KOPT-K1 (cell line): ENCODE data around the gene EPB41L5.
"Not testable (repeated sequence)": the region's sequence is repeated elsewhere in the genome, so short reads cannot be mapped to it uniquely, and the experiment has no call there.

Experiments used
- H3K27ac ChIP-seq: fragments of 200-600 bp; sonication (generic); 2 replicates; pipeline ENCODE4 v1.5.1; 2016; ENCODE audit warnings: antibody characterized with exemption, mild to moderate bottlenecking, low read depth, low read length; ENCODE audit not compliant: poor library complexity, severe bottlenecking
- H3K36me3 ChIP-seq: fragments of 200-600 bp; sonication (generic); 2 replicates; pipeline ENCODE4 v1.5.1; 2017; ENCODE audit warnings: antibody characterized with exemption, mild to moderate bottlenecking, low read length, moderate library complexity; ENCODE audit not compliant: insufficient read depth
- H3K9me3 ChIP-seq: fragments of 200-600 bp; sonication (generic); 2 replicates; pipeline ENCODE4 v1.5.1; 2017; ENCODE audit warnings: antibody characterized with exemption, low read length, mild to moderate bottlenecking; ENCODE audit not compliant: insufficient read depth, poor library complexity, severe bottlenecking

Gene EPB41L5

DNA sequence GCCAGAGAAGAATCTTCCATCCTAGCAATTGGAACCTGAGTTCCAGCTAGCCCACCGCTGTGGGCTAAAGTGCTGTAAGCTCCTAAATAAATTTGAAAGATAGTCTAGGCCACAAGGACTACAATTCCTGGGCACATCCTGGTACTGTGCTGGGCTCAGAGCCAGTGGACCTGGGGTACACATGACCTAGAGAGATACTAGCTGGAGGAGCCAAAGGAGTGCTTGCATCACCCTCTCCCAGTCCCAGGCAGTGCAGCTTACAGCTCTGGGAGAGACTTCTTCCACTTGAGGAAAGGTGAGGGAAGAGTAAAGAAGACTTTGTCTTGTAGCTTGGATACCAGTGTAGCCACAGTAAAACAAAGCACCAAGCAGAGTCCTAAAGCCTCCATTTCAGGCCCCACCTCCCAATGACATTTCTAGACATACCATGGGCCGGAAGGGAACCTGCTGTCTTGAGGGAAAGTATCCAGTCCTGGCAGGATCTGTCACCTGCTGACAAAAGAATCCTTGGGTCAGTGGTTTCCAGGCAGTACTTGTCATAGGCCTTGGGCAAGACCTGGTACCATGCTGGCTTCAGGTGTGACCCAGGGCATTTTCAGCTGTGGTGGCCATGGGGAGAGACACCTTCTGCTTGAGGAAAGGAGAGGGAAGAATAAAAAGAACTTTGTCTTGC lies 120.8 kb downstream of the EPB41L5 start:
- peaks cover 12% of the 10 kb centered on the region for H3K9me3 ChIP-seq
- no peak overlapping the region for H3K27ac ChIP-seq
- peaks cover 29% of the 10 kb centered on the region for H3K36me3 ChIP-seq

DNA sequence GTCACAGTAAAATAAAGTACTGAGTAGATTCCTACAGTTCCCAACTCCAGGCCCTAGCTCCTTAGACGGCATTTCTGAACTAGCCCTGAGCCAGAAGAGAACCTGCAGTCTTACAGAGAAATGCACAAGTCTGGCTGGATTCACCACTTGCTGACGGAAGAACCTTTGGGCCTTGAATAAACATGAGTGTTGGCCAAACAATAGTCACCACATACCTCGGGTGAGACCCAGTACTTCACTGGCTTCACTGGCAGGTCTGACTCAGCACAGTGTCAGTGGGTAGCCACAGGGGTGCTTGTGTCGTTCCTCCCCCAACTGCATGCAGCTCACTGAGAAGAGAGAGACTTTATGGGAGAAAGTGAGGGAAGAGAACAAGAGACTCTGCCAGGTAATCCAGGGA lies 121.4 kb downstream of the EPB41L5 start:
- Histone ChIP-seq H3K27ac (no peak overlapping the region), H3K9me3 (peaks cover 12% of the 10 kb centered on the region)

DNA sequence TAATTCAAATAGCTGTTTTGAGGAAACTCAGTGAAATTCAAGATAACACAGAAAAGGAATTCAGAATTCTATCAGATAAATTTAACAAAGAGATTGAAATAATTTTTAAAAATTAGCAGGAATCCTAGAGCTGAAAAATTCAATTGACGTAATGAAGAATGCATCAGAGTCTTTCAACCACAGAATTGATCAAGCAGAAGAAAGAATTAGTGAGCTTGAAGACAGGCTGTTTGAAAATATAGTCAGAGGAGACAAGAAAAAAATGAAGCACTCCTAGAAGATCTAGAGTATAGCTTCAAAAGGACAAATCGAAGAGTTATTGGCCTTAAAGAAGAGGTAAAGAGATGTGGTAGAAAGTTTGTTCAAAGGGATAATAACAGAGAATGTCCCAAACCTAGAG lies 122.1 kb downstream of the EPB41L5 start:
- not testable (repeated sequence) for H3K27ac ChIP-seq
- Histone ChIP-seq H3K9me3 (peaks cover 12% of the 10 kb centered on the region), H3K36me3 (peaks cover 29% of the 10 kb centered on the region)

More for the DNA sequence above, 121.4 kb downstream of the EPB41L5 start:
- peaks cover 29% of the 10 kb centered on the region for H3K36me3 ChIP-seq

GRCh38 chr2:120140866-120141265 lies 128.0 kb downstream of the EPB41L5 start:
- no peak overlapping the region for H3K27ac ChIP-seq
- peaks cover 6% of the 10 kb centered on the region for H3K36me3 ChIP-seq
- H3K9me3 ChIP-seq = no peaks in the 10 kb centered on the region

GRCh38 chr2:120141300-120142069 lies 128.6 kb downstream of the EPB41L5 start:
- H3K27ac ChIP-seq = no peak overlapping the region
- peaks cover 8% of the 10 kb centered on the region for H3K36me3 ChIP-seq
- no peaks in the 10 kb centered on the region for H3K9me3 ChIP-seq

DNA sequence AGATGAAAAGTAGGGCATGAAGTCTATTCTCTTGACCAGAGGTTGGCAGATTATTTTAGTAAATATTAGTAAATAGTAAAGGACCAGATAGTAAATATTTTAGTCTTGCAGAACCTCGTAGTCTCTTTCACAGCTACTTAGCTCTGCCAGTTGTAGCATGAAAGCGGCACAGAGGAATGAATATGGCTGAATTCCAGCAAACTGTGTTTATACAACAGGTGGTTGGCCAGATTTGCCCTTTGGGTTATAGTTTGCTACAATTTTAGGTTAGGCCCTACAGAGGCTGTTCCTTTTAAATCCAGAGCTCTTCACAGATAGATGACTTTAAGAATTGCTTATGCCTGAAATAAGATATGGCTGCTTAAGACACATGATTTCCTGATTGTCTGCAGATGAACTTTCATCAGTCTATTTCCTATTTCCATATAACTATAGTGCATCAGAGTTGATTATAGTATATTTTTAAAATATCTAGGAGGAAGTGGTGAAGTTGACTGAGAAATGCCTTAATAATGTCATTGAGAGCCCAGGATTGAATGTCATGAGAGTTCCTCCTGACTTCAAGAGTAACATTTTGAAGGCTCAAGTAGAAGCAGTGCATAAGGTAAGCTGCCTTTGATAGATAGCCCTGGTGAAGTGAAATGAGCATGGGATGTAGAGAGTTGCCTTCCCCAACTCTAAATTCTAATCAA lies 129.8 kb downstream of the EPB41L5 start:
- Histone ChIP-seq H3K9me3 (no peaks in the 10 kb centered on the region), H3K27ac (no peak overlapping the region), H3K36me3 (peaks cover 11% of the 10 kb centered on the region; the same call in 1 of the 2 replicates)

DNA sequence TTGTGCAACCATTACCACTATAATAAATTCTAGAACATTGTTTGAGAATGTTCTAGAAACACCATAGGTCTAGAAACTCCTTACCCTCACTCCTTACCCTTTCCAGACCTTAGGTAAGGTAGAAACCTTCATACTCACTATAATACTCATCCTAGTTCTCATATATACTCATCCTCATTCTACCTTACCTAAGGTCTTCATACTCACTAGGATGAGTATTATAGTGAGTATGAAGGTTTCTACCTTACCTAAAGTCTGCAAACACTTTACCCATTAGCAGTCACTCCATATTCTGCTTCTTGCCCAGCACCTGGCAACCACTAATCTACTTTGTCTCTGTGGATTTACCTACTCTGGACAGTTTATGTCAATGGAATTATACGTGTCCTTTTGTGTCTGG lies 135.4 kb downstream of the EPB41L5 start:
- H3K27ac ChIP-seq = no peak overlapping the region
- H3K9me3 ChIP-seq = peaks cover 19% of the 10 kb centered on the region
- peaks cover 17% of the 10 kb centered on the region for H3K36me3 ChIP-seq

- Histone ChIP-seq H3K27ac (no peak overlapping the region), H3K9me3 (peaks cover 19% of the 10 kb centered on the region), H3K36me3 (peaks cover 15% of the 10 kb centered on the region)
Measured at GRCh38 chr2:120148669-120149068, 135.8 kb downstream of the EPB41L5 start.

DNA sequence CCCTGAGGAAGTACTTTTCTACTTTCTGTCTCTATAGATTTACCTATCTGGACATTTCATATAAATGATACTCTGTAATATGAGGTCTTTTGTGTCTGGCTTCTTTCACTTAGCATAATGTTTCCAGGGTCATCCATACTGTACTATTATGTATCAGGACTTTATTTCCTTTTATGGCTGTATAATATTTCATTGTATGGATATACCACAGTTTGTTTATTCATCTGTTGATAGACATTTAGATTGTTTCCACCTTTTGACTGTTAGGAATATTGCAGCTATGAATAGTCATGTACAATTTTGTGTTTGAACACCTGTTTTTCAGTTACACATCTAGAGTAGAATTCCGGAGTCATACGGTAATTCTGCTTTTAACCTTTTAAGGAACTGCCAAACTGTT lies 136.5 kb downstream of the EPB41L5 start:
- H3K27ac ChIP-seq = no peak overlapping the region

DNA sequence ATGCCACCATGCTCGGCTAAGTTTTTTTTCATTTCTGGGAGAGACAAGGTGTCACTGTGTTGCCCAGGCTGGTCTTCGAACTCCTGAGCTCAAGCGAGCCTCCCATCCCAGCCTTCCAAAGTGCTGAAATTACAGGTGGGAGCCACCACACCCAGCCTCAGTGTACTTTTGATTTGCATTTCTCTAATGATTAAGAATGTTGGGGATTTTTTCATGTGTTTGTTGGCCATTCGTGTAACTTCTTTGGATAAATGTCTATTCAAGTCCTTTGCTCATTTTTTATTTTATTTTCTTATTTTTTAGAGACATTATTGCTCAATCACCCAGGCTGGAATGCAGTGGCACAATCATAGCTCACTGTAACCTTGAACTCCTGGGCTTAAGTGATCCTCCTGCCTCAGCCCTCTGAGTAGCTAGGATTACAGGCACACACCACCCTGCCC lies 137.2 kb downstream of the EPB41L5 start:
- Histone ChIP-seq H3K27ac (no peak overlapping the region), H3K36me3 (peaks cover 16% of the 10 kb centered on the region), H3K9me3 (peaks cover 26% of the 10 kb centered on the region)

More for the DNA sequence above, 136.5 kb downstream of the EPB41L5 start:
- H3K36me3 ChIP-seq = peaks cover 15% of the 10 kb centered on the region
- H3K9me3 ChIP-seq = peaks cover 21% of the 10 kb centered on the region

- Histone ChIP-seq H3K9me3 (peaks cover 30% of the 10 kb centered on the region), H3K27ac (no peak overlapping the region), H3K36me3 (0 out of 2 replicates have a peak, but pooled peaks cover 15% of the 10 kb centered on the region)
Measured at GRCh38 chr2:120155308-120155707, 142.4 kb downstream of the EPB41L5 start.

- not testable (repeated sequence) for H3K27ac ChIP-seq
- Histone ChIP-seq H3K36me3 (0 out of 2 replicates have a peak, but pooled peaks cover 15% of the 10 kb centered on the region), H3K9me3 (peaks cover 23% of the 10 kb centered on the region)
Measured at GRCh38 chr2:120158658-120159057, 145.8 kb downstream of the EPB41L5 start.

DNA sequence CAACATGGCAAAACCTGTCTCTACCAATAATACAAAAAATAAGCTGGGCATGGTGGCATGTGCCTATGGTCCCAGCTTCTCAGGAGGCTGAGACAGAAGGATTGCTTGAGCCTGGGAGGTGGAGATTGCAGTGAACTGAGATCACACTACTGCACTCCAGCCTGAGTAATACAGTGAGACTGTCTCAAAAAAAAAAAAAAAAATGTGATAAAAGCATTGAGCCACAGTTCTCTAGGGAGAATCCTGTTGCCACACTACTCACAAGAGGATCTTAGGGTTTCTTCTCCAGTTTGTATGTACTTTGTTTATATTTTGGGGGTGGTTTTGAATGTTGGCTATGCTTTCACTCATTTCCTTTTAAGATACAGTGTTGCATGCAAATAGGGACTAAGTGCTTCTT lies 148.3 kb downstream of the EPB41L5 start:
- H3K9me3 ChIP-seq = peaks cover 4% of the 10 kb centered on the region
- peaks cover 10% of the 10 kb centered on the region; the same call in 1 of the 2 replicates for H3K36me3 ChIP-seq
- no peak overlapping the region for H3K27ac ChIP-seq

DNA sequence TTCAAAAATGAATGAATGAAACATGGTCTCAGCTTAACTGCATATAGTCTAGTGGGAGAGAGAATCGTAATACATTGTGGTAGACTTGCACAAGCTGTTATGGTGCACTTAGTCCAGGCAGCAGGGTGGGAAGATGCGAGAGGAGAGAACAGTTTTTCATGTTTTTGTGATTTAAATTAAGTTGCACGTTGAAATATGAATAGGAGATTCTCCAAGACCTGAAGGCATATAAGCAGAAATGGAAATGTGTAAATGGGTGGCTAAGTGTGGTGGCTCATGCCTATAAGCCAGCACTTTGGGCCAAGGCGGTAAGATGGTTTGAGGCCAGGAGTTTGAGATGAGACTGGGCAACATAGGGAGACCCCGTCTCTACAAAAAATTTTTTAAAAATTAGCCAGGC lies 149.8 kb downstream of the EPB41L5 start:
- no peak overlapping the region for H3K27ac ChIP-seq
- H3K36me3 ChIP-seq = peaks cover 6% of the 10 kb centered on the region; the same call in 1 of the 2 replicates
- H3K9me3 ChIP-seq = no peaks in the 10 kb centered on the region

DNA sequence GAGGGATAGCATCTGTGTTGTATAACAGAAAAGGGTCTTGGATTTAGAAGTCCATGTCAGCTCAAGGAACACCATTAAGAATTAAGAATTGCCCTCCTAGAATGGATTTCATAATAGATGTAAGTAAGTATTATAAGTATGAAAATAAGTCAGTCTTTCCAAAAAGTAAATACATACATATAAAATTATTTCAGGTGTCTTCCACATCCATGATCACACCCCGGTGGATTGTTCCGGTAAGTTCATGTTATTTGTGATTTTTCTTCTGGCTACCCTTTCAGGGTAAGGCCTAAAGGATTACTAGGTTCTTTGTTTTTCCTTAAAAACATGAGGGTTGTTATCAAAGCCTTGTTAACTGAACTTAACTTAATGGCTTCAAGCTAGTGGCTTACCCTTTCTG lies 154.4 kb downstream of the EPB41L5 start:
- Histone ChIP-seq H3K9me3 (peaks cover 6% of the 10 kb centered on the region), H3K36me3 (peaks cover 6% of the 10 kb centered on the region; the same call in 1 of the 2 replicates), H3K27ac (no peak overlapping the region)
